SK-N-SH (cell line): ENCODE results near the gene ERCC2. TPM values are rescaled to one million over a fixed set of nuclear protein-coding genes. Genes with fewer than 3 reads are reported as not detected.

Source experiments
- CTCF ChIA-PET: fragments of 300-600, 350-600 bp; formaldehyde crosslinking; extraction: SDS; loops from one replicate; lab custom pipeline; 2021; lab: Yijun Ruan, JAX
- POLR2A ChIA-PET: fragments of 350-600 bp; sonication (Branson Sonifier 250); formaldehyde crosslinking; extraction: SDS; loops from one replicate; lab custom pipeline; 2020; ENCODE audit warnings: antibody characterized with exemption, inconsistent platforms; lab: Yijun Ruan, JAX
- DNase-seq: peaks from one replicate; pipeline ENCODE4 v3.0.0; 2012
- H2AFZ ChIP-seq: fragments of 200-600 bp; sonication (generic); 2 replicates; pipeline ENCODE4 v1.8.1; 2016; ENCODE audit warnings: antibody characterized with exemption, mild to moderate bottlenecking, low read depth
- H3F3A ChIP-seq: fragments of 200-600 bp; sonication (generic); replicated peaks from 2 replicates; pipeline ENCODE3; 2016; ENCODE audit warnings: antibody characterized with exemption, mild to moderate bottlenecking; ENCODE audit not compliant: insufficient read depth
- H3K27ac ChIP-seq, 2 experiments: fragments of 200-500 bp in 1 of 2; fragments of 200-600 bp in 1 of 2; sonication (Bioruptor generic) in 1 of 2; sonication (generic), shearing (Covaris generic) in 1 of 2; 2 replicates each; pipeline versions ENCODE4 v1.5.1 to v1.6.1; 2014 to 2016; ENCODE audit warnings: low read depth in 2 of 2, inconsistent platforms in 1 of 2, low read length in 1 of 2, mild to moderate bottlenecking in 1 of 2, mixed read lengths in 1 of 2
- H3K27me3 ChIP-seq: fragments of 200-600 bp; sonication (generic), shearing (Covaris generic); 2 replicates; pipeline ENCODE4 v1.6.1; 2016; ENCODE audit warnings: mixed run types; ENCODE audit not compliant: insufficient read depth
- H3K36me3 ChIP-seq, 2 experiments: fragments of 200-500 bp in 1 of 2; fragments of 200-600 bp in 1 of 2; sonication (Bioruptor generic) in 1 of 2; sonication (generic) in 1 of 2; replicated peaks in 1 of 2; 2 replicates each; pipeline versions ENCODE3 to v1.5.1; 2014 to 2016; ENCODE audit warnings: low read length in 1 of 2, mild to moderate bottlenecking in 1 of 2; ENCODE audit not compliant: insufficient read depth in 2 of 2, control insufficient read depth in 1 of 2
- H3K4me1 ChIP-seq, 2 experiments: fragments of 200-500 bp in 1 of 2; fragments of 200-600 bp in 1 of 2; sonication (Bioruptor generic) in 1 of 2; sonication (generic), shearing (Covaris generic) in 1 of 2; 2 replicates each; pipeline versions ENCODE4 v1.5.1 to v1.6.1; 2014 to 2016; ENCODE audit warnings: low read depth in 1 of 2, low read length in 1 of 2, mixed run types in 1 of 2; ENCODE audit not compliant: insufficient read depth in 2 of 2, control insufficient read depth in 1 of 2
- H3K4me2 ChIP-seq: fragments of 200-600 bp; sonication (generic), shearing (Covaris generic); 2 replicates; pipeline ENCODE4 v1.6.1; 2017; ENCODE audit warnings: mixed run types
- H3K4me3 ChIP-seq, 2 experiments: fragments of 200-500 bp in 1 of 2; fragments of 200-600 bp in 1 of 2; sonication (Bioruptor generic) in 1 of 2; sonication (generic), shearing (Covaris generic) in 1 of 2; 2 replicates each; pipeline versions ENCODE4 v1.5.1 to v1.8.1; 2014 to 2016; ENCODE audit warnings: low read depth in 2 of 2, inconsistent platforms in 1 of 2, low read length in 1 of 2, mild to moderate bottlenecking in 1 of 2, mixed read lengths in 1 of 2, moderate library complexity in 1 of 2
- H3K79me2 ChIP-seq: fragments of 200-600 bp; sonication (generic); 2 replicates; pipeline ENCODE4 v1.8.1; 2017; ENCODE audit warnings: mild to moderate bottlenecking; ENCODE audit not compliant: insufficient read depth
- H3K9ac ChIP-seq: fragments of 200-600 bp; sonication (generic); 2 replicates; pipeline ENCODE4 v1.6.1; 2017; ENCODE audit warnings: mixed run types
- H3K9me2 ChIP-seq: fragments of 200-600 bp; sonication (generic); 2 replicates; pipeline ENCODE4 v1.6.1; 2017; ENCODE audit warnings: mixed run types
- H3K9me3 ChIP-seq: fragments of 200-600 bp; sonication (generic); 2 replicates; pipeline ENCODE4 v1.6.1; 2017; ENCODE audit warnings: mixed run types, mild to moderate bottlenecking, moderate library complexity
- H4K20me1 ChIP-seq: fragments of 200-600 bp; sonication (generic); 2 replicates; pipeline ENCODE4 v1.6.1; 2017; ENCODE audit warnings: mild to moderate bottlenecking, mixed run types; ENCODE audit not compliant: insufficient read depth
- EP300 ChIP-seq, 2 experiments: IDR thresholded peaks; 2 replicates each; pipeline versions ENCODE4 v1.4.0 to v1.6.1; 2012; ENCODE audit warnings: borderline replicate concordance in 1 of 2, low read depth in 1 of 2, low read length in 1 of 2
- FOXM1 ChIP-seq: IDR thresholded peaks from 2 replicates; pipeline ENCODE4 v1.4.0; 2012; ENCODE audit warnings: low read depth, mild to moderate bottlenecking
- GATA2 ChIP-seq: sonication (generic); formaldehyde crosslinking; IDR thresholded peaks from 2 replicates; pipeline ENCODE4 v1.5.0; 2020; ENCODE audit warnings: mild to moderate bottlenecking, missing genetic modification reagents
- IRF3 ChIP-seq: fragments of 150-350 bp; IDR thresholded peaks from 2 replicates; pipeline ENCODE4 v1.6.1; 2016; ENCODE audit warnings: mild to moderate bottlenecking, low read depth, low read length
- MEF2A ChIP-seq: IDR thresholded peaks from 2 replicates; pipeline ENCODE4 v1.4.0; 2012; ENCODE audit warnings: low read depth, borderline replicate concordance
- MXI1 ChIP-seq: IDR thresholded peaks from 2 replicates; pipeline ENCODE4 v1.6.1; 2012; ENCODE audit warnings: mild to moderate bottlenecking, low read depth, low read length, improper control_type of control experiment
- POLR2AphosphoS5 ChIP-seq: IDR thresholded peaks from 2 replicates; pipeline ENCODE4 v1.6.1; 2012; ENCODE audit warnings: low read depth, low read length
- RAD21 ChIP-seq: IDR thresholded peaks from 2 replicates; pipeline ENCODE4 v1.6.1; 2012; ENCODE audit warnings: mild to moderate bottlenecking, low read length
- RFX5 ChIP-seq: IDR thresholded peaks from 2 replicates; pipeline ENCODE4 v1.6.1; 2012; ENCODE audit warnings: mild to moderate bottlenecking, improper control_type of control experiment, low read length
- RXRA ChIP-seq: IDR thresholded peaks from 2 replicates; pipeline ENCODE4 v1.4.0; 2012; ENCODE audit warnings: low read depth, mild to moderate bottlenecking, borderline replicate concordance
- SIN3A ChIP-seq: IDR thresholded peaks from 2 replicates; pipeline ENCODE4 v1.6.1; 2012; ENCODE audit warnings: low read depth, mild to moderate bottlenecking, low read length, moderate library complexity, borderline replicate concordance
- TAF1 ChIP-seq: IDR thresholded peaks from 2 replicates; pipeline ENCODE4 v1.6.1; 2012; ENCODE audit warnings: low read depth, mild to moderate bottlenecking, low read length, moderate library complexity, borderline replicate concordance
- TEAD4 ChIP-seq: IDR thresholded peaks from 2 replicates; pipeline ENCODE4 v1.4.0; 2012; ENCODE audit warnings: mild to moderate bottlenecking, borderline replicate concordance; ENCODE audit not compliant: insufficient read depth
- YY1 ChIP-seq: IDR thresholded peaks from 2 replicates; pipeline ENCODE4 v1.4.0; 2012; ENCODE audit warnings: low read depth, mild to moderate bottlenecking
- ZBTB33 ChIP-seq: IDR thresholded peaks from 2 replicates; pipeline ENCODE4 v1.4.0; 2012; ENCODE audit warnings: low read depth, borderline replicate concordance
- WGBS: methylation state at CpG from one replicate; pipeline ENCODE4 v1.1.6; 2017; ENCODE audit warnings: low lambda C conversion rate; 5-methylcytosine and 5-hydroxymethylcytosine counted together
- polyA plus RNA-seq, 3 experiments: library from polyadenylated mRNA; depleted of rRNA; stranded (reverse); fragments of >200 nt; gene quantifications; 2 replicates each; pipeline ENCODE4 v1.2.3, GENCODE V29; 2012
- TF ChIP-seq, protein P1 (sequence below): IDR thresholded peaks from 2 replicates; pipeline ENCODE4 v1.4.0; 2012; ENCODE audit warnings: low read depth, borderline replicate concordance
- TF ChIP-seq, protein P2 (sequence below): fragments of 200-600 bp; sonication (generic); IDR thresholded peaks from 2 replicates; pipeline ENCODE4 v1.6.1; 2017; ENCODE audit warnings: antibody characterized with exemption, mild to moderate bottlenecking, moderate library complexity
- TF ChIP-seq, protein P3 (sequence below): IDR thresholded peaks from 2 replicates; pipeline ENCODE4; 2012

The ERCC2 gene
- polyA plus RNA-seq, 1 of the 3 experiments (the other 2 are of a cell fraction): 72.8 TPM

- peaks cover 14 to 44% of the 10 kb centered on the region in 2 experiments for H3K36me3 ChIP-seq
- CTCF ChIA-PET: interaction anchor here (1.3 kb wide), 1 partner anchor 19 kb away, joined by 4 read pairs; no protein-coding TSS in a partner anchor
- no peak for DNase-seq
- no peak overlapping the region for H3K9ac ChIP-seq
- H3K9me3 ChIP-seq: no peaks in the 10 kb centered on the region
- no peaks in the 10 kb centered on the region for H3K4me1 ChIP-seq
- no peak overlapping the region for H3K27ac ChIP-seq
- no peaks in the 10 kb centered on the region for H3K79me2 ChIP-seq
- H3K4me3 ChIP-seq: no peak overlapping the region
- no peaks in the 10 kb centered on the region for H3F3A ChIP-seq
- H3K9me2 ChIP-seq: no peaks in the 10 kb centered on the region
- H2AFZ ChIP-seq: no peak overlapping the region
- WGBS: 95% methylated on average over 8 of the region's 11 CpGs
- POLR2A ChIA-PET: no interaction called here
- no peaks in the 10 kb centered on the region for H4K20me1 ChIP-seq
- no peak overlapping the region for H3K4me2 ChIP-seq
- no peaks in the 10 kb centered on the region for H3K27me3 ChIP-seq
- no peak for TF ChIP-seq YY1
- no peak for TF ChIP-seq TAF1
- TF ChIP-seq EP300 (IDR thresholded peaks at IDR 0.05; ENCODE audit: borderline replicate concordance in 1 of 2, low read depth in 1 of 2, low read length in 1 of 2): no peak
- no peak for TF ChIP-seq RXRA
- no peak for TF ChIP-seq MEF2A
- no peak for TF ChIP-seq POLR2AphosphoS5
- TF ChIP-seq, protein P1, sequence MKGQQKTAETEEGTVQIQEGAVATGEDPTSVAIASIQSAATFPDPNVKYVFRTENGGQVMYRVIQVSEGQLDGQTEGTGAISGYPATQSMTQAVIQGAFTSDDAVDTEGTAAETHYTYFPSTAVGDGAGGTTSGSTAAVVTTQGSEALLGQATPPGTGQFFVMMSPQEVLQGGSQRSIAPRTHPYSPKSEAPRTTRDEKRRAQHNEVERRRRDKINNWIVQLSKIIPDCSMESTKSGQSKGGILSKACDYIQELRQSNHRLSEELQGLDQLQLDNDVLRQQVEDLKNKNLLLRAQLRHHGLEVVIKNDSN: no peak
- no peak for TF ChIP-seq GATA2 (CRISPR knock-in tag)
- TF ChIP-seq RFX5: no peak
- TF ChIP-seq TEAD4: no peak
- TF ChIP-seq, protein P2, sequence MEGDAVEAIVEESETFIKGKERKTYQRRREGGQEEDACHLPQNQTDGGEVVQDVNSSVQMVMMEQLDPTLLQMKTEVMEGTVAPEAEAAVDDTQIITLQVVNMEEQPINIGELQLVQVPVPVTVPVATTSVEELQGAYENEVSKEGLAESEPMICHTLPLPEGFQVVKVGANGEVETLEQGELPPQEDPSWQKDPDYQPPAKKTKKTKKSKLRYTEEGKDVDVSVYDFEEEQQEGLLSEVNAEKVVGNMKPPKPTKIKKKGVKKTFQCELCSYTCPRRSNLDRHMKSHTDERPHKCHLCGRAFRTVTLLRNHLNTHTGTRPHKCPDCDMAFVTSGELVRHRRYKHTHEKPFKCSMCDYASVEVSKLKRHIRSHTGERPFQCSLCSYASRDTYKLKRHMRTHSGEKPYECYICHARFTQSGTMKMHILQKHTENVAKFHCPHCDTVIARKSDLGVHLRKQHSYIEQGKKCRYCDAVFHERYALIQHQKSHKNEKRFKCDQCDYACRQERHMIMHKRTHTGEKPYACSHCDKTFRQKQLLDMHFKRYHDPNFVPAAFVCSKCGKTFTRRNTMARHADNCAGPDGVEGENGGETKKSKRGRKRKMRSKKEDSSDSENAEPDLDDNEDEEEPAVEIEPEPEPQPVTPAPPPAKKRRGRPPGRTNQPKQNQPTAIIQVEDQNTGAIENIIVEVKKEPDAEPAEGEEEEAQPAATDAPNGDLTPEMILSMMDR: no peak
- TF ChIP-seq IRF3: no peak
- TF ChIP-seq ZBTB33: no peak
- TF ChIP-seq RAD21: no peak
- TF ChIP-seq FOXM1: no peak
- no peak for TF ChIP-seq MXI1
- TF ChIP-seq, protein P3, sequence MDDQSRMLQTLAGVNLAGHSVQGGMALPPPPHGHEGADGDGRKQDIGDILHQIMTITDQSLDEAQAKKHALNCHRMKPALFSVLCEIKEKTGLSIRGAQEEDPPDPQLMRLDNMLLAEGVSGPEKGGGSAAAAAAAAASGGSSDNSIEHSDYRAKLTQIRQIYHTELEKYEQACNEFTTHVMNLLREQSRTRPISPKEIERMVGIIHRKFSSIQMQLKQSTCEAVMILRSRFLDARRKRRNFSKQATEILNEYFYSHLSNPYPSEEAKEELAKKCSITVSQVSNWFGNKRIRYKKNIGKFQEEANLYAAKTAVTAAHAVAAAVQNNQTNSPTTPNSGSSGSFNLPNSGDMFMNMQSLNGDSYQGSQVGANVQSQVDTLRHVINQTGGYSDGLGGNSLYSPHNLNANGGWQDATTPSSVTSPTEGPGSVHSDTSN: no peak
- no peak for TF ChIP-seq SIN3A
Measured at GRCh38 chr19:45357445-45357783, 13.0 kb downstream of the ERCC2 start.
